HS-5 (cell line): ENCODE measurements around the gene MYBPHL.

Experiments
- DNase-seq: peaks from one replicate; pipeline ENCODE4 v3.0.0-alpha.2; 2012; ENCODE audit warnings: low read depth

The MYBPHL gene

DNA sequence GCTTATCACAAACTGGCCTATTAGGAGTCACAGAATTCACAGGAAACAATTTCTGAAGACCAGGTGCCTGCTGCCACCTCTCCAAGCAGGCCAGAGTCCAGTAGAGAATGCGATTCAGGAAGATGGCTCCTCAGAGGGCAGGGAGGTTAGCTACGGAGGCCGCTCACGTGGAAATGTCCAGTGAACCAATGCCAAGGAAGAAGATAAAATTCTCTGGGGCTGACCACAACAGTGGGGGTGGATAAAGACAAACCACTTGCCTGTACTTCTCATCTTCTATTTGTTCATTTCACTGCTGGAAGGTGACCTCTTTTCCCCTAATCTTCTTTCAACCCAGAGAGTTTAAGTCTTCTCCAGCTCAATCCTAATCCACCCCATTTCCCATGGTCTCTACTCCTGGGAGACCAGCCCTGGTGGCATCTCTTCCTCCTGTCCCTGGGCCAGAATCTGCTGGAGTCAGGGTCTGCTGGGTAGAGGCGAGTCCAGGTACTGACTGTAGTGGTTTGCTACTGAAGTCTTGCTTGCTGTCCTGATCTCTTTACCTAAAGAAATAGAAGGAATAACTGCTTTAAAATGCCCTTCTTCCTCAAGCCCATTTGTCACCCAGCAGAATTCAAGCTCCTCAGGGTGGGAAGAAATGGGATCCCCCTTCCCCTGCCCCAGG is 27.1 kb downstream of the MYBPHL start:
- DNase-seq: no peak

DNA sequence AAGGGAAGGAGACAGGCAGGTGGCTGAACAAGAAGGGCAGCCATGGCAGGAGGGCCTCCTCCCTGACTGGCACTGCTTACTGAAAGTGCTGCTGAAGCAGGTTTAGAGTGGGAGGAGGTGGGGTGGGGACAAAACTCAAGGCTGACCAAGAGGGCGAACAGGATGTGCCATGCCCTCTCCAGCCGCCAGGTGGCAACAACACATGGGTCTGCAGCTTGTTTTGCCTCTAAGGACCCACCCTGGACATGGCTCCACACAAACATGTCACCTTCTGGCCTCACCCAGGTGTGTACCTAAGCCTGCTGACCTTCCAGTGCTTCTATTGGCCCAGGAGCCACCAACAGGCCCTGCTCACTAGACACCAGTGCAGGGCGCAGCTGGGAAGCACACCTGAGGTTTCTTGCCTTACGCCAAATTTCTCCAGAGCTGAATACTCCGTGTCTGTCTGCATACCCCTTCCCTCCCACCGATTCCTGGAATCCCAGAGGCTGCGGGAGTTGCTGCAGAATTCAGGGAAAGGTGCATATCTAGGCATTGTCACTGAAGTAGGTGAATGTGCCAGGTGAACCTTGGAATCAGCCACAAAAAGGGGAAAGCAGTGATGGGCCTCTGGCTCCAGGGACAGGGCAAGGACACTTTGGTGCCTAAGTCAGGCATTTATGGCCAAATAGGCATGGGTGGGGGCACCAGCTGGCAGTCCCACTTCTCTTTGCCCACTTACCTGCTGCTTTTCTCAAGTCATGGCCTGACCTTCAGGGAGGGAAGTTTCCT is 29.2 kb downstream of the MYBPHL start:
- no peak for DNase-seq

DNA sequence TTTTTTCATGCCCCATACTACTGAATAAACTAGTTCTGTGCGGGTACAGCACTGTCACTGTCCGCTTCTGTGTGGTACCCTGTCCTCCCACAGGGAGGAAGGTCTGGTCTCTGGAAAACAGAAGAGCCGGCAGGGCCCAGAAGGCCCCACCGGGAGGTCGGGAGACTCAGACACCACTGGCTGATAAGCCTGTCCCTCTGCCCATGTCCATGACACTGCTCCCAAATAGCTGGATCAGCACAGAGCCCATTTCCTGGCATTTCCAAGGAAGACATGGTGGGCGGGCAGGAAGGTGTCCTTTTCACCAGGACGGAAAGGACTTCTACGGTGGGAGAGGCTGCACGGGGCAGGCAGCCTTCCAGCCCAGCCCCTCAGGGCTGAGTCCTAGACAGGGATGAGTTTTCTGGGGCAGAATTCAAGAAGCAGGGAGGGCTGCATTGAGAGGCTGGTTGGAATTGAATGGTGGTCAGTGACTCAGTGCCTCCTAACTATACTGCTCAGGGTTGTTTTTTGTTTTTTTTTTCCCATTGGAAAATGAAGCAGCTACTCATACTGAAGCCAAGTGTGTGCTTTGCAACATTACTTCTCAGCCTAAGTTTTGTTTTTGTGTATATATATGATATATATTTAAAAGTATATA is 31.0 kb downstream of the MYBPHL start:
- DNase-seq: no peak

DNA sequence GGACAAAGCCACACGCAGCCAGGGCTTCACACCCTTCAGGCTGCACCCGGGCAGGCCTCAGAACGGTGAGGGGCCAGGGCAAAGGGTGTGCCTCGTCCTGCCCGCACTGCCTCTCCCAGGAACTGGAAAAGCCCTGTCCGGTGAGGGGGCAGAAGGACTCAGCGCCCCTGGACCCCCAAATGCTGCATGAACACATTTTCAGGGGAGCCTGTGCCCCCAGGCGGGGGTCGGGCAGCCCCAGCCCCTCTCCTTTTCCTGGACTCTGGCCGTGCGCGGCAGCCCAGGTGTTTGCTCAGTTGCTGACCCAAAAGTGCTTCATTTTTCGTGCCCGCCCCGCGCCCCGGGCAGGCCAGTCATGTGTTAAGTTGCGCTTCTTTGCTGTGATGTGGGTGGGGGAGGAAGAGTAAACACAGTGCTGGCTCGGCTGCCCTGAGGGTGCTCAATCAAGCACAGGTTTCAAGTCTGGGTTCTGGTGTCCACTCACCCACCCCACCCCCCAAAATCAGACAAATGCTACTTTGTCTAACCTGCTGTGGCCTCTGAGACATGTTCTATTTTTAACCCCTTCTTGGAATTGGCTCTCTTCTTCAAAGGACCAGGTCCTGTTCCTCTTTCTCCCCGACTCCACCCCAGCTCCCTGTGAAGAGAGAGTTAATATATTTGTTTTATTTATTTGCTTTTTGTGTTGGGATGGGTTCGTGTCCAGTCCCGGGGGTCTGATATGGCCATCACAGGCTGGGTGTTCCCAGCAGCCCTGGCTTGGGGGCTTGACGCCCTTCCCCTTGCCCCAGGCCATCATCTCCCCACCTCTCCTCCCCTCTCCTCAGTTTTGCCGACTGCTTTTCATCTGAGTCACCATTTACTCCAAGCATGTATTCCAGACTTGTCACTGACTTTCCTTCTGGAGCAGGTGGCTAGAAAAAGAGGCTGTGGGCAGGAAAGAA is 32.0 kb downstream of the MYBPHL start:
- DNase-seq: no peak

DNA sequence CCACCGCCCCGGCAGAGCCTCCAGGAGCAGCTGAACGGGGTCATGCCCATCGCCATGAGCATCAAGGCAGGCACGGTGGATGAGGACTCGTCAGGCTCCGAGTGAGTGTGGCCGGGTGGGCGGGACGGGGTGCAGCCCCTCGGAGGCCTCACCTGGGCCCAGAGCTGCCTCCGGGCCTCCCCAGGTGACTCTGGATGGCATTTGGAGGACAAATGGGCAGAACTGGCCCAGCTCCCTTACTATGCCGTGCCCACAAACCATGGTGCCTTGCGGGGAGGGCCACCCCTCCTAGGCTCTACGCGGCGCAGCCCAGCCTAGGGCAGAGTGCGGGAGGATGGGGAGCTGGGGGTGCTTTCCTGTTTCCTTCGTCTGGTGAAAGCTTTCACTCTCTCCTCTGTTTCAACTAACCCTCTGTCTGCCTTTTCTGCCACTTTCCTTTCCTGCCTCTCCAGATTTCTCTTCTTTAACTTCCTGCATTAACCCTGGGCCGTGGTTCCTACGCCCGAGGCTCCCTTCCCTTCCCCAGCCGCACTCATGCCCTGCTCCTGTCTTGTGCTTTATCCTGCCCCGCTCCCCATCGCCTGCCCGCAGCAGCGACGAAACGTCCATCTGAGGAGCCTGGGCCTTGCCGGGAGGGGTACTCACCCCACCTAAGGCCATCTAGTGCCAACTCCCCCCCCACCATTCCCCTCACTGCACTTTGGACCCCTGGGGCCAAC is 33.1 kb downstream of the MYBPHL start:
- no peak for DNase-seq

DNA sequence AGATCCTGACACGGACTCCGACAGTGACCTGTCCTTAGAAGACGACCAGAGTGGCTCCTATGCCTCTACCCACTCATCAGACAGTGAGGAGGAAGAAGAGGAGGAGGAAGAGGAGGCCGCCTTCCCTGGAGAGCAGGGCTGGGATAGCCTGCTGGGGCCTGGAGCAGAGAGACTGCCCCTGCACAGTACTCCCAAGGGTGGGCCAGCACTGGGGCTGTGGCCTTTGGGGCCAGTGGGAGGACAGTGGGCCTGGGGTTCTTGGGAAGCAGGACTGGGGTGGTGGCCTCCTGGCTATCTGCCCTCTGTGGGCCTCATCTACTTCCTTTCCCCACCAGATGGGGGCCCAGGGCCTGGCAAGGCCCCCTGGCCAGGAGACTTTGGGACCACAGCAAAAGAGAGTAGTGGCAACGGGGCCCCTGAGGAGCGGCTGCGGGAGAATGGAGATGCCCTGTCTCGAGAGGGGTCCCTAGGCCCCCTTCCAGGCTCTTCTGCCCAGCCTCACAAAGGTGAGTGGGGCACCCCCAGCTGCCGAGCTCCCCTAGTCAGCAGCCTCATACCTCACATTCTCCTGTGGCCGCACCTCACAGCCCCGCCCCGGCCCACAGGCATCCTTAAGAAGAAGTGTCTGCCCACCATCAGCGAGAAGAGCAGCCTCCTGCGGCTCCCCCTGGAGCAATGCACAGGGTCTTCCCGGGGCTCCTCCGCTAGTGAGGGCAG is 33.8 kb downstream of the MYBPHL start:
- no peak for DNase-seq

DNA sequence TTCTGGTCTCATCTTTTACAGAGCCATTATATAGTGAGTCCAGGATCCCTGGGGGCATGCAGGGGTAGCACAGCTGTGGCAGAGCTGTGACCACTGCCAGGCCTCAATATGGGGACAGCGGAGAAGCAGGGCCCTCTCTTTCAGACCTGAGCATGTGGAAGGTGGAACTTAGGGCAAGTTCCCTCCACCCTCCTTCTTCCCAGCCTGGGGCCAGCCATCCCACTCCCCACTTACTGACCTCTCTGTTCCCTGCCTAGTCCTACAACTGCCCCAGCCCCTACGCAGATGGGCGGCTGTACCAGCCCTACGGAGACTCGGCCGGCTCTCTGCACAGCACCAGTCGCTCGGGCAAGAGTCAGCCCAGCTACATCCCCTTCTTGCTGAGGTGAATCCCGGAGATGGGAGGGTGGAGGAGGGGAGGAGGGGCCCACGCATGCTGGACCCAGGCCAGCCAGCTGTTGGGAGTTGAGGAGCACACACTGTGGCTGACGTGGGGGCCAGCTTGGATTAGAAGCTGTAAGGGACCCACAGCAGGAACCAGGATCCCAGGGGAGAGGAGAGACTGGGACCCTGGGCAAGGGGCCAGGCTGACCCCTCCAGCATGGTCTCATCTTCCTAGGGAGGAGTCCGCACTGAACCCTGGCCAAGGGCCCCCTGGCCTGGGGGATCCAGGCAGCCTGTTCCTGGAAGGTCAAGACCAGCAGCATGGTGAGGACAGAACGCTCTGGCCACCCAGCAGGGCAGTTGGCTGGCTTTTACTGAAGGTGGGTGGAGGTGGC is 34.6 kb downstream of the MYBPHL start:
- DNase-seq: no peak

DNA sequence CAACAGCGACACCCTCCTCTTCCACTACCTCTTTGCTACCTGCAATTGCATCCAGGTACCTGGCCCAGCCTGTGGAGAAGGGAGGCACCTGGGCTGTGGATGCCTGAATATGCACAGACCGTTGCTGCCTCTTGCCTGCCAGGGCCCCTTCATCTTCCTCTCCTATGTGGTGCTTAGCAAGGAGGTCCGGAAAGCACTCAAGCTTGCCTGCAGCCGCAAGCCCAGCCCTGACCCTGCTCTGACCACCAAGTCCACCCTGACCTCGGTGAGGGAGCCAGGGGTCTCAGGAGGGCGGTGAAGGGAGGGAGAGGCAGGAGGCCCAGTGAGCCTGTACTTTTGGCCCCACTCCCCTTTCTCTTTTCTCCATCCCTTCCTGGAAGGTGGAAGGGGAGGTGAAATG is 35.4 kb downstream of the MYBPHL start:
- no peak for DNase-seq

DNA sequence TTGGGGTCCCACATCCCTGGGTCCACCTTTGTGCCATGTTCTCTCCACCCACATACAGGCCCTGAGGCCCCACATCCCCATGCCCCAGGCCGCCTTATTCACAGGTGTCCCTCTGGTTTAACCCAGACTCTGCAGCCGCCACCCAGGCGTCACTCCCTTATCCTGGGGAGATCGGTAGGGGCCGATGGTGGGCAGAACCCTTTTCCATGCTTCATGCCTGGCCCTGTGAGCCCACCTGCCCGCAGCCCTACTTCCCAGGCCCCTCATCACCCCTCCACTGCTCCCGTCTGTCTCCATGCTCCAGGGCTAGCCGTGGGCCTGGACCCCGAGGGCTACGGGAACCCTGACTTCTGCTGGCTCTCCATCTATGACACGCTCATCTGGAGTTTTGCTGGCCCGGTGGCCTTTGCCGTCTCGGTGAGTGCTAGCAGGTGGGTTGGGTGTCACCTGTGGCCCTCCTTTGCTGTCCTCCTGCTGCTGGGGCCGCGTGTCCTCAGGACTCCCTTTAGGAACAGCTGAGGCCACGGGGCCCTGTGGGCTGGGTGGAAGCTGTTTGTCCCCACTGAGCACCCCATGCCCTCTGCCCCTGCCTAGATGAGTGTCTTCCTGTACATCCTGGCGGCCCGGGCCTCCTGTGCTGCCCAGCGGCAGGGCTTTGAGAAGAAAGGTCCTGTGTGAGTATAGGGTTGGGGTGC is 36.0 kb downstream of the MYBPHL start:
- DNase-seq: no peak

DNA sequence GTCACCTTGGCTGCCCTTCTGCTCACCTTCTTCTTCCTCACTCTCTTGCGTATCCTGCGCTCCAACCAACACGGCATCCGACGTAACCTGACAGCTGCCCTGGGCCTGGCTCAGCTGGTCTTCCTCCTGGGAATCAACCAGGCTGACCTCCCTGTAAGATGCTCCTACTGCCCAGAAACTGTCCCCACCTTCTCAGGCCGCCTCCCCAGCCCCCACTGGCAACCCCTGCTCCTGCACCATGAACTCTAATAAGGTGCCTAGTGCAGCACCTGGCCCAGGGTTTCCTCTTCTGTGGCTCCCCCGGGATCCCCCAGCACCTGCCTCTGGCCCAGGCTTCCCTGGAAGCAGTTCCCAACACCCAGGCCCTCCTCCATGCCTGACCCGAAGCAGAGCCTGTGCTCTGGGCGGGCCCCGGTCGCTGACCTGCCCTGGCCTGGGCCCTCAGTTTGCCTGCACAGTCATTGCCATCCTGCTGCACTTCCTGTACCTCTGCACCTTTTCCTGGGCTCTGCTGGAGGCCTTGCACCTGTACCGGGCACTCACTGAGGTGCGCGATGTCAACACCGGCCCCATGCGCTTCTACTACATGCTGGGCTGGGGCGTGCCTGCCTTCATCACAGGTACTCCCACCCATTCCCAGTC is 36.7 kb downstream of the MYBPHL start:
- DNase-seq: no peak

DNA sequence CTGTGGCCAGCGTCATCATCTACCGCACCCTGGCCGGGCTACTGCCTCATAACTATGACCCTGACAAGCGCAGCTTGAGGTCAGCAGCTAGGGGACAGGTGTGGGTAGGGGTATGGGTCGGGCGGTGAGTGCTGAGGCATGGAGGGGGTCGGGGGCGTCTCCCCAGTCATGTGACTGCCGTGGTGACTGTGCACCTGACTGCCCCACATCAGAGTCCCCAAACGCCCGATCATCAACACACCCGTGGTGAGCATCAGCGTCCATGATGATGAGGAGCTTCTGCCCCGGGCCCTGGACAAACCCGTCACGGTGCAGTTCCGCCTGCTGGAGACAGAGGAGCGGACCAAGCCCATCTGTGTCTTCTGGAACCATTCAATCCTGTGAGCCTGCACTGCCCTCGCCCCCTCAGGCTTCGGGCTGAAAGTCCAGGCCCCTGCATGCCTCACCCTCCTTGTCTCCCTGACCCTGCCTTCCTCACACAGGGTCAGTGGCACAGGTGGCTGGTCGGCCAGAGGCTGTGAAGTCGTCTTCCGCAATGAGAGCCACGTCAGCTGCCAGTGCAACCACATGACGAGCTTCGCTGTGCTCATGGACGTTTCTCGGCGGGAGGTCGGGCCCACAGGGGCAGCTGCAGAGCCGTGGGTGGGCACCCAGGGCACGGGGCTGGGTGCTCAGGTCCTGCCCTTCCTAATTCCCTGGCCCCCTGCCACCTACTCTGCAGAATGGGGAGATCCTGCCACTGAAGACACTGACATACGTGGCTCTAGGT is 37.4 kb downstream of the MYBPHL start:
- no peak for DNase-seq

DNA sequence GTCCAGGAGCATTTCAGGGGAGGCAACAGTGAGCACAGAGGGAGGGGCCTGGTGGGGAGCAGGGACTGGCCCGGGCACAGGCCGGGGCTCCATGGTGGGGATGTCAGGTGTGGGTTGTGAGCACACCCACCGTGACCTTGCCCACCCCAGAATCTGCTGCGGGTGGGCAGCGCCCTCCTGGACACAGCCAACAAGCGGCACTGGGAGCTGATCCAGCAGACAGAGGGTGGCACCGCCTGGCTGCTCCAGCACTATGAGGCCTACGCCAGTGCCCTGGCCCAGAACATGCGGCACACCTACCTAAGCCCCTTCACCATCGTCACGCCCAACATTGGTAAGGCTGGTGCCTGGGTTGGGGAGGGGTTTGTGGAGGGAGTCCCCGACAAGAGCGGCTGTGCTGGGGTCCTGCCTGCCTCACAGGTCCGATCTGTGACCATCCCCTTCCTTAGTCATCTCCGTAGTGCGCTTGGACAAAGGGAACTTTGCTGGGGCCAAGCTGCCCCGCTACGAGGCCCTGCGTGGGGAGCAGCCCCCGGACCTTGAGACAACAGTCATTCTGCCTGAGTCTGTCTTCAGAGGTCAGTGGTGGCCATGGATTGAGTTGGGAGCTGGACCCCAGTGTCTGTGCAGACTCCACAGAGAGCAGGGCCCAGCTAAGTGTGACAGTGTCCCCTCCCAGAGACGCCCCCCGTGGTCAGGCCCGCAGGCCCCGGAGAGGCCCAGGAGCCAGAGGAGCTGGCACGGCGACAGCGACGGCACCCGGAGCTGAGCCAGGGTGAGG is 38.2 kb downstream of the MYBPHL start:
- DNase-seq: no peak

DNA sequence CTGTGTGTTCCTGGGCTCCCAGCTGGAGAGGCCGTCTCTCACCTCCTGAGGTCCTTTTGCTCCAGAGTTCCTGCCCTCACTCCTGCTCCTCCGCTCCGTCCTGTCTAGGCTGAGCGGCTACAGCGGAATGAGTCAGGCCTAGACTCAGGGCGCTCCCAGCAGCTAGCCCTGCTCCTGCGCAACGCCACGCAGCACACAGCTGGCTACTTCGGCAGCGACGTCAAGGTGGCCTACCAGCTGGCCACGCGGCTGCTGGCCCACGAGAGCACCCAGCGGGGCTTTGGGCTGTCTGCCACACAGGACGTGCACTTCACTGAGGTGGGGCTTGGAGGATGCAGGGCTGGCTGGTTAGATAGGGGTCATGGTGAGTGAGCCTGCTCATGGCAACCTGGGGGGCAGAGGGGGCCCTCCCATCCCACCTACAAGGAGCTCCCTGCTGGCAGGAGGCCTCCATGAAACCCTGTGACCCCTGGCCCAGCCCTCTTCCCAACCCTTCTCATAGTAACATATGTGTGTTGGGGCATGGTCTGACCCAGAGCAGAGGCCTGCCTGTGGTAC is 39.0 kb downstream of the MYBPHL start:
- DNase-seq: no peak

DNA sequence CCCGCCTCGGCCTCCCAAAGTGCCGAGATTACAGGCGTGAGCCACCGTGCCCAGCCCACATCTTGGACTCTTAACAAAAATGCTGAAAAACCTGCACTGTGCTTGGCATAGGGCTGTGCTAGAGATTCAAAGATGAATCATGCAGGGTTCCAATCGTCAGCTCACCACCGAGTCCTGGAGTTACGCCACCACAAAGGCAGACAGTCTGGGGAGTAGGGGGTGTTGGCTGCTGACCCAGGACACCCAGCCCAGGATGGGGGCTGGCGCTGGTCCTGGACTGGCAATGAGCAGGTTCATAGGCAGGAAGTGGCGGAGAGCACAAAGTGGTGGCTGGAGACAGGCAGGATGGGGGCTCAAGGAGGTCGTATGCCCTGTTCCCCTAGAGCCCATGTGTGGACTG is 39.8 kb downstream of the MYBPHL start:
- DNase-seq: no peak

DNA sequence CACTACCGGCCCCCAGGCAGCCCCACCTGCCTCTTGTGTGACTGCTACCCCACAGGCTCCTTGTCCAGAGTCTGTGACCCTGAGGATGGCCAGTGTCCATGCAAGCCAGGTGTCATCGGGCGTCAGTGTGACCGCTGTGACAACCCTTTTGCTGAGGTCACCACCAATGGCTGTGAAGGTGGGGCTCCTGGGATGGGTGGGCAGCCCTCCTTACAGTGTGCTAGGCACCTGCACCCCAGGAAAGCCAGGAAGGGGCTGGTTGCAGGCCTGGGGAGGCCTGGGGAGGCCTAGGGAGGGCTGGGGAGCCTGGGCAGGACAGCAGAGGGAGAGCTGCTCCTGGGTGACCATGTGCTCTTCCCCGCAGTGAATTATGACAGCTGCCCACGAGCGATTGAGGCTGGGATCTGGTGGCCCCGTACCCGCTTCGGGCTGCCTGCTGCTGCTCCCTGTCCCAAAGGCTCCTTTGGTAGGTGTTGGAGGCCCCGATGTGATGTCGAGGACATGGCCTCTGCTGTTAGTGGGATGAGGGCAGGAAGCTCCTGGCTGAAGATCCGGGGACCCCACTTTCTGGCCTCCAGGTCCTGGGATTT is 41.0 kb downstream of the MYBPHL start:
- DNase-seq: no peak

DNA sequence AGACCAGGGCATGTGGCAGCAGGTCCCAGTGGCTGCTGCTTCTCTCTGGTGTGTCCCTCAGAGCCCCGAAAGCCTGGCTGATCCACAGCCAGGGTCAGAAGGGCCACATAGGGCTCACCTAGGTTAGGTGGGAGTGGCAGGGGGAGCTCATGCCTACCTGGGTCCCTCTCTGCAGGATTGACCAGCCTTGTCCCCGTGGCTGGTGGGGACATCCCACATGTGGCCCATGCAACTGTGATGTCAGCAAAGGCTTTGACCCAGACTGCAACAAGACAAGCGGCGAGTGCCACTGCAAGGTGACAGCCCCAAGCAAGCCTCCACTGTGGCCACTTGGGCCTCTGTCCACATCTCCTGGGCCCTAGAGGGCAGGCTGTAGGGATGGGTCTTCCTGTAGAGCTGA is 41.8 kb downstream of the MYBPHL start:
- DNase-seq: no peak

DNA sequence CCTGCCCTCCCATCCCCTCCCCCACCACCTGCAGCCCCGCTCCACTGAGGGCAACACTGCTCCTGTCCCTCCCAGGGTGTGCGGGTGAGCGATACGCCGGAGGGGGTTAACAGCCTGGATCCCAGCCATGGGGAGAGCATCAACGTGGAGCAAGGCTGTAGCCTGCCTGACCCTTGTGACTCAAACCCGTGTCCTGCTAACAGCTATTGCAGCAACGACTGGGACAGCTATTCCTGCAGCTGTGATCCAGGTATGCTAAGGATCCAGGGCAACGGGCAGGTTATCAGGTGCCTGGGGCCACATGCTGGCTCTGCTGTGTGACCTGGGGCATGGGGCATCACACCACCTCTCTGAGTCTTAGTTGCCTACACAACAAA is 42.4 kb downstream of the MYBPHL start:
- no peak for DNase-seq
